ENCODE data around the gene SMC3.

DNA sequence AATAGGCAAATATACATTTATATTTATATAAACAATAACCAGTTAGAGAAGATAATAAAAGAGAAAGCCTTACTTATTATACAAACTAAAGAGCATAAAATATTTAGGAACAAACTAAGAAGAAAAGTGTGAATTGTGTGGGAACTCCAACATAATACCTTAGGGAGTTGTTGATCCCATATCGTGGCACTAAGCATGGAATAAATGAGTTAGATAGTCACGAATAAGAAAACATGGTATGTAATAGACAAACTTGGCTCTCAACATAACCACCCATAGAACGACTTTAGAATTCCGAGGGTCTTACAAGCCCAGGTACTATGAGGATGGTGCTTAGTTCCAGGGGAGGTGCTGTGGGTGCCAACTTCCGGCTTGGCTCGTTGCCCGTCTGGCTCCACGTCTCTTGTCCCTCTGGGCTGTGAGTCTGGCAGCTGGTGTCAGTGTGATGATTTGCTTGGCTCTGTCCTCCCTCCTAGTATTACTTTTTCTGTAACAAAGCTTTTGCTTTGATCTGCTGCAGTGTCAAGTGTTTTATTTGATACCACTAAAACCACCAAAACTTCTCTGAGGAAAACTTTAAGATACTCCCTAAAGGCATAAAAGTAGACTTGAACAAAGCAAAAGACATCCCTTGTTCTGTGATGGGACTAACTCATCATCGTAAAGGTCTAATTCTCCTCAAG lies 67.2 kb downstream of the SMC3 start:
- TF ChIP-seq, protein P1, sequence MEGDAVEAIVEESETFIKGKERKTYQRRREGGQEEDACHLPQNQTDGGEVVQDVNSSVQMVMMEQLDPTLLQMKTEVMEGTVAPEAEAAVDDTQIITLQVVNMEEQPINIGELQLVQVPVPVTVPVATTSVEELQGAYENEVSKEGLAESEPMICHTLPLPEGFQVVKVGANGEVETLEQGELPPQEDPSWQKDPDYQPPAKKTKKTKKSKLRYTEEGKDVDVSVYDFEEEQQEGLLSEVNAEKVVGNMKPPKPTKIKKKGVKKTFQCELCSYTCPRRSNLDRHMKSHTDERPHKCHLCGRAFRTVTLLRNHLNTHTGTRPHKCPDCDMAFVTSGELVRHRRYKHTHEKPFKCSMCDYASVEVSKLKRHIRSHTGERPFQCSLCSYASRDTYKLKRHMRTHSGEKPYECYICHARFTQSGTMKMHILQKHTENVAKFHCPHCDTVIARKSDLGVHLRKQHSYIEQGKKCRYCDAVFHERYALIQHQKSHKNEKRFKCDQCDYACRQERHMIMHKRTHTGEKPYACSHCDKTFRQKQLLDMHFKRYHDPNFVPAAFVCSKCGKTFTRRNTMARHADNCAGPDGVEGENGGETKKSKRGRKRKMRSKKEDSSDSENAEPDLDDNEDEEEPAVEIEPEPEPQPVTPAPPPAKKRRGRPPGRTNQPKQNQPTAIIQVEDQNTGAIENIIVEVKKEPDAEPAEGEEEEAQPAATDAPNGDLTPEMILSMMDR (conservative IDR thresholded peaks at IDR 0.05; ENCODE audit: low read length), result no peak
- no peak for TF ChIP-seq EZH2phosphoT487 (IDR thresholded peaks at IDR 0.05; ENCODE audit: borderline replicate concordance, low read depth, low read length)

Measured in OCI-LY7 (cell line).